ENCODE data around the gene SLCO3A1. TPM values are rescaled to one million over a fixed set of nuclear protein-coding genes. Genes with fewer than 3 reads are reported as not detected.

The SLCO3A1 gene
- total RNA-seq, 2 donors from 2014 or later, result 7.2 to 11.4 TPM

- Histone ChIP-seq H3K9me3 (ENCODE audit: control insufficient read depth, low read length) (no peaks in the 10 kb centered on the region), H3K4me1 (ENCODE audit: control insufficient read depth, insufficient read depth, low read length) (no peaks in the 10 kb centered on the region), H3K4me3 (ENCODE audit: low read length) (no peak overlapping the region), H3K27me3 (ENCODE audit: control insufficient read depth, insufficient read depth, low read length, poor library complexity, severe bottlenecking) (no peaks in the 10 kb centered on the region), H3K27ac (ENCODE audit: low read depth, low read length) (no peak overlapping the region), H3K36me3 (ENCODE audit: control insufficient read depth, insufficient read depth, low read length) (no peaks in the 10 kb centered on the region), H3K9ac (ENCODE audit: extremely low read depth, low read length, poor library complexity, severe bottlenecking) (no peak overlapping the region)
- Mint-ChIP-seq H3K27ac (no peak overlapping the region), H3K4me1 (no peaks in the 10 kb centered on the region), H3K27me3 (ENCODE audit: insufficient read depth) (no peaks in the 10 kb centered on the region), H3K36me3 (ENCODE audit: low read depth) (no peaks in the 10 kb centered on the region), H3K4me3 (no peak overlapping the region), H3K9me3 (no peaks in the 10 kb centered on the region)
- DNase-seq, result no peak
- WGBS, 2 experiments (ENCODE audit: insufficient coverage in 1 of 2, insufficient read length in 1 of 2), result 63 to 92% methylated on average over 2 to 4 of the region's 4 CpGs
- TF ChIP-seq CTCF (conservative IDR thresholded peaks at IDR 0.05), result no peak
Observed at GRCh38 chr15:91917686-91918360, 64.3 kb downstream of the SLCO3A1 start.

GRCh38 chr15:91919014-91919534 lies 65.6 kb downstream of the SLCO3A1 start:
- Mint-ChIP-seq H3K36me3 (ENCODE audit: low read depth) (no peaks in the 10 kb centered on the region), H3K4me1 (peaks cover 3% of the 10 kb centered on the region), H3K27ac (no peak overlapping the region), H3K9me3 (no peaks in the 10 kb centered on the region), H3K4me3 (no peak overlapping the region), H3K27me3 (ENCODE audit: insufficient read depth) (no peaks in the 10 kb centered on the region)
- DNase-seq, result no peak
- Histone ChIP-seq H3K36me3 (ENCODE audit: control insufficient read depth, insufficient read depth, low read length) (no peaks in the 10 kb centered on the region), H3K4me3 (ENCODE audit: low read length) (no peak overlapping the region), H3K27ac (ENCODE audit: low read depth, low read length) (no peak overlapping the region), H3K27me3 (ENCODE audit: control insufficient read depth, insufficient read depth, low read length, poor library complexity, severe bottlenecking) (no peaks in the 10 kb centered on the region), H3K9me3 (ENCODE audit: control insufficient read depth, low read length) (no peaks in the 10 kb centered on the region), H3K4me1 (ENCODE audit: control insufficient read depth, insufficient read depth, low read length) (no peaks in the 10 kb centered on the region), H3K9ac (ENCODE audit: extremely low read depth, low read length, poor library complexity, severe bottlenecking) (no peak overlapping the region)
- no peak for TF ChIP-seq CTCF (conservative IDR thresholded peaks at IDR 0.05)
- WGBS, 2 experiments (ENCODE audit: insufficient coverage in 1 of 2, insufficient read length in 1 of 2), result 93 to 95% methylated on average over 8 to 15 of the region's 15 CpGs

- DNase-seq, result no peak
- H3K4me1 ChIP-seq (ENCODE audit: control insufficient read depth, insufficient read depth, low read length), result no peaks in the 10 kb centered on the region
- Mint-ChIP-seq H3K27me3 (ENCODE audit: insufficient read depth) (no peaks in the 10 kb centered on the region), H3K4me1 (peaks cover 3% of the 10 kb centered on the region), H3K4me3 (no peak overlapping the region), H3K9me3 (no peaks in the 10 kb centered on the region), H3K36me3 (ENCODE audit: low read depth) (no peaks in the 10 kb centered on the region), H3K27ac (no peak overlapping the region)
- no peaks in the 10 kb centered on the region for H3K36me3 ChIP-seq (ENCODE audit: control insufficient read depth, insufficient read depth, low read length)
- no peak overlapping the region for H3K9ac ChIP-seq (ENCODE audit: extremely low read depth, low read length, poor library complexity, severe bottlenecking)
- 90 to 100% methylated on average over 2 to 5 of the region's 5 CpGs for WGBS, 2 experiments (ENCODE audit: insufficient coverage in 1 of 2, insufficient read length in 1 of 2)
- TF ChIP-seq CTCF (conservative IDR thresholded peaks at IDR 0.05), result no peak
- no peaks in the 10 kb centered on the region for H3K9me3 ChIP-seq (ENCODE audit: control insufficient read depth, low read length)
- no peaks in the 10 kb centered on the region for H3K27me3 ChIP-seq (ENCODE audit: control insufficient read depth, insufficient read depth, low read length, poor library complexity, severe bottlenecking)
- no peak overlapping the region for H3K27ac ChIP-seq (ENCODE audit: low read depth, low read length)
- H3K4me3 ChIP-seq (ENCODE audit: low read length), result no peak overlapping the region
Observed at GRCh38 chr15:91921188-91921842, 67.8 kb downstream of the SLCO3A1 start.

Data from endodermal cell (in vitro differentiated cells).